MM.1S (cell line): ENCODE data around the gene DLGAP1.

Source experiments
- DNase-seq: peaks from one replicate; pipeline ENCODE4 v3.0.0-alpha.2; 2015
- H2AFZ ChIP-seq: fragments of 300-600 bp; sonication (generic); 2 replicates; pipeline ENCODE4 v1.6.0; 2016; ENCODE audit warnings: antibody characterized with exemption, low read length
- H3F3A ChIP-seq: fragments of 300-600 bp; sonication (generic); 2 replicates; pipeline ENCODE4 v1.6.1; 2016; ENCODE audit warnings: mild to moderate bottlenecking, antibody characterized with exemption, low read length, moderate library complexity, mixed read lengths; ENCODE audit not compliant: insufficient read depth
- H3K27ac ChIP-seq: fragments of 300-600 bp; sonication (generic); 2 replicates; pipeline ENCODE4 v1.5.1; 2016; ENCODE audit warnings: mild to moderate bottlenecking, low read length
- H3K27me3 ChIP-seq: fragments of 300-600 bp; sonication (generic); replicated peaks from 2 replicates; pipeline ENCODE4 v1.6.0; 2016; ENCODE audit warnings: low read length; ENCODE audit not compliant: insufficient read depth
- H3K36me3 ChIP-seq: fragments of 300-600 bp; sonication (generic); replicated peaks from 2 replicates; pipeline ENCODE4 v1.6.1; 2016; ENCODE audit warnings: mild to moderate bottlenecking, low read length, mixed read lengths; ENCODE audit not compliant: insufficient read depth
- H3K4me1 ChIP-seq: fragments of 300-600 bp; sonication (generic); 2 replicates; pipeline ENCODE4 v1.6.1; 2016; ENCODE audit warnings: low read length, mixed read lengths
- H3K4me2 ChIP-seq: fragments of 300-600 bp; sonication (generic); 2 replicates; pipeline ENCODE4 v1.6.0; 2016; ENCODE audit warnings: low read depth, low read length
- H3K4me3 ChIP-seq: fragments of 300-600 bp; sonication (generic); 2 replicates; pipeline ENCODE4 v1.5.1; 2016; ENCODE audit warnings: low read length, mixed read lengths
- H3K79me2 ChIP-seq: fragments of 300-600 bp; sonication (generic); 2 replicates; pipeline ENCODE4 v1.6.1; 2016; ENCODE audit warnings: mixed run types, low read length, mixed read lengths
- H3K9ac ChIP-seq: fragments of 300-600 bp; sonication (generic); 2 replicates; pipeline ENCODE4 v1.6.1; 2016; ENCODE audit warnings: low read length, mixed read lengths
- H3K9me2 ChIP-seq: fragments of 300-600 bp; sonication (generic); replicated peaks from 2 replicates; pipeline ENCODE4 v1.6.1; 2016; ENCODE audit warnings: mild to moderate bottlenecking, low read length, mixed read lengths; ENCODE audit not compliant: insufficient read depth
- H3K9me3 ChIP-seq: fragments of 300-600 bp; sonication (generic); replicated peaks from 2 replicates; pipeline ENCODE4 v1.6.1; 2016; ENCODE audit warnings: mild to moderate bottlenecking, low read length, mixed read lengths; ENCODE audit not compliant: insufficient read depth
- H4K20me1 ChIP-seq: fragments of 300-600 bp; sonication (generic); 2 replicates; pipeline ENCODE4 v1.6.1; 2016; ENCODE audit warnings: mild to moderate bottlenecking, low read length, moderate library complexity, mixed read lengths; ENCODE audit not compliant: insufficient read depth
- EZH2 ChIP-seq: fragments of 300-600 bp; sonication (generic); optimal IDR thresholded peaks from 2 replicates; pipeline ENCODE3; 2017; ENCODE audit warnings: low read depth, mild to moderate bottlenecking, antibody characterized with exemption, low read length, mixed read lengths
- EZH2phosphoT487 ChIP-seq: fragments of 300-600 bp; sonication (generic); IDR thresholded peaks from 2 replicates; pipeline ENCODE4 v1.6.1; 2018; ENCODE audit warnings: antibody characterized with exemption, low read length
- TF ChIP-seq, protein P1 (sequence below): fragments of 300-600 bp; sonication (generic); IDR thresholded peaks from 2 replicates; pipeline ENCODE4 v1.5.1; 2016; ENCODE audit warnings: antibody characterized with exemption, low read length, mixed read lengths

DLGAP1 gene

GRCh38 chr18:3661989-3662388, 793.1 kb downstream of the DLGAP1 start:
- H3K36me3 ChIP-seq, result no peaks in the 10 kb centered on the region
- TF ChIP-seq, protein P1, sequence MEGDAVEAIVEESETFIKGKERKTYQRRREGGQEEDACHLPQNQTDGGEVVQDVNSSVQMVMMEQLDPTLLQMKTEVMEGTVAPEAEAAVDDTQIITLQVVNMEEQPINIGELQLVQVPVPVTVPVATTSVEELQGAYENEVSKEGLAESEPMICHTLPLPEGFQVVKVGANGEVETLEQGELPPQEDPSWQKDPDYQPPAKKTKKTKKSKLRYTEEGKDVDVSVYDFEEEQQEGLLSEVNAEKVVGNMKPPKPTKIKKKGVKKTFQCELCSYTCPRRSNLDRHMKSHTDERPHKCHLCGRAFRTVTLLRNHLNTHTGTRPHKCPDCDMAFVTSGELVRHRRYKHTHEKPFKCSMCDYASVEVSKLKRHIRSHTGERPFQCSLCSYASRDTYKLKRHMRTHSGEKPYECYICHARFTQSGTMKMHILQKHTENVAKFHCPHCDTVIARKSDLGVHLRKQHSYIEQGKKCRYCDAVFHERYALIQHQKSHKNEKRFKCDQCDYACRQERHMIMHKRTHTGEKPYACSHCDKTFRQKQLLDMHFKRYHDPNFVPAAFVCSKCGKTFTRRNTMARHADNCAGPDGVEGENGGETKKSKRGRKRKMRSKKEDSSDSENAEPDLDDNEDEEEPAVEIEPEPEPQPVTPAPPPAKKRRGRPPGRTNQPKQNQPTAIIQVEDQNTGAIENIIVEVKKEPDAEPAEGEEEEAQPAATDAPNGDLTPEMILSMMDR, result no peak
- no peak overlapping the region for H2AFZ ChIP-seq
- H3K4me1 ChIP-seq, result 0 out of 2 replicates have a peak, but pooled peaks cover 4% of the 10 kb centered on the region
- no peaks in the 10 kb centered on the region for H4K20me1 ChIP-seq
- H3K9me3 ChIP-seq, result no peaks in the 10 kb centered on the region
- DNase-seq, result no peak
- no peak overlapping the region for H3K4me2 ChIP-seq
- no peak overlapping the region for H3K4me3 ChIP-seq
- no peaks in the 10 kb centered on the region for H3K27me3 ChIP-seq
- H3K27ac ChIP-seq, result no peak overlapping the region
- no peaks in the 10 kb centered on the region for H3K79me2 ChIP-seq
- no peaks in the 10 kb centered on the region for H3F3A ChIP-seq
- H3K9ac ChIP-seq, result no peak overlapping the region
- H3K9me2 ChIP-seq, result no peaks in the 10 kb centered on the region

DNA sequence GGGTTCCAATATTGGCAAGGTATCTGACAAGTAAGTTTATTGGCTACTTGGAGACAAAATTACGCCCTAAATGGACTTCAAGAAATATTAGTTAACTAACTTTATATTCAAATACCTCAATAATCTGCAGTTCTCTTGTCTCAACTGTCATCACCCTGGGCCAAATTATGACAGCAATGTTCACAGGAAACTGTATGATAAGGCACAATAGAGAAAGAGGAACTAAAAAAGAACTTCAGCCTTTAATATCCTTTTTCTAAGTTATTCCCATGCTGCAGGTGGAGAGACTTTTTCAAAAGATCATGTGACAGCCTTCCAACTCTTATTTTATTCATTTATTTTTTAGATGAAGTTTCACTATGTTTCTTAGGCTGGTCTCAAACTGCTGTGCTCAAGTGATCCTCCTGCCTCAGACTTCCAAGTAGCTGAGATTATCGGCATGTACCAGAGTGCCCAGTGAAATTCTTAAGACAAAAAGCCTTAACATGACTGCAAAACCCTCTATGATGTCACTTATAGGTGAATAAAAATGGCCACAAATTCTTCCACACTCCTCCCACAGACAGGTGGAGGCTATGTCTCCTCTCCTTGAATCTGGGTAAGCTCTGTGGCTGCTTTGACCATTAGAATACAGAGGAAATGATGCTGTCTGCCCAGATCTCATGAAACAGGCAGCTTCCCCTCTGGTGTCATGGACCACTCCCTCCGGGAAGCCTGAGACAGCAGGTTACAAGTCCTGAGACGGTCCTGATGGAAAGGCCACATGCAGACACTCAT, 794.2 kb downstream of the DLGAP1 start:
- H3K36me3 ChIP-seq, result no peaks in the 10 kb centered on the region
- no peak overlapping the region for H3K9ac ChIP-seq
- no peak overlapping the region for H2AFZ ChIP-seq
- no peak overlapping the region for H3K27ac ChIP-seq
- 0 out of 2 replicates have a peak, but pooled peaks cover 4% of the 10 kb centered on the region for H3K4me1 ChIP-seq
- no peaks in the 10 kb centered on the region for H4K20me1 ChIP-seq
- no peak for DNase-seq
- no peaks in the 10 kb centered on the region for H3K79me2 ChIP-seq
- no peaks in the 10 kb centered on the region for H3F3A ChIP-seq
- H3K9me2 ChIP-seq, result no peaks in the 10 kb centered on the region
- TF ChIP-seq EZH2phosphoT487 (no peak), EZH2 (no peak)
- TF ChIP-seq, protein P1, result no peak
- no peak overlapping the region for H3K4me2 ChIP-seq
- H3K4me3 ChIP-seq, result no peak overlapping the region
- no peaks in the 10 kb centered on the region for H3K27me3 ChIP-seq
- no peaks in the 10 kb centered on the region for H3K9me3 ChIP-seq

- H3K79me2 ChIP-seq, result no peaks in the 10 kb centered on the region
- TF ChIP-seq EZH2 (no peak), EZH2phosphoT487 (no peak)
- TF ChIP-seq, protein P1, result no peak
- H3K36me3 ChIP-seq, result no peaks in the 10 kb centered on the region
- H3K9me2 ChIP-seq, result no peaks in the 10 kb centered on the region
- no peak for DNase-seq
- H2AFZ ChIP-seq, result no peak overlapping the region
- H3K9ac ChIP-seq, result no peak overlapping the region
- no peaks in the 10 kb centered on the region for H3K9me3 ChIP-seq
- no peak overlapping the region for H3K4me2 ChIP-seq
- H3K27ac ChIP-seq, result no peak overlapping the region
- H3K4me1 ChIP-seq, result 0 out of 2 replicates have a peak, but pooled peaks cover 4% of the 10 kb centered on the region
- no peaks in the 10 kb centered on the region for H3K27me3 ChIP-seq
- H3K4me3 ChIP-seq, result no peak overlapping the region
- H3F3A ChIP-seq, result no peaks in the 10 kb centered on the region
- no peaks in the 10 kb centered on the region for H4K20me1 ChIP-seq
Measured at GRCh38 chr18:3658529-3658928, 796.6 kb downstream of the DLGAP1 start.
